KBM-7 (cell line): ENCODE data around the gene ZNF70.

ENCODE experiments used
- DNase-seq: peaks from one replicate; pipeline ENCODE4 v3.0.0-alpha.2; 2015
- in situ Hi-C: fragments of 300-500 bp; cut with MboI; formaldehyde crosslinking; loops from 2 replicates; pipeline ENCODE4 v1.14.3; 2020; ENCODE audit warnings: low sequenced_read_pairs, low pct_unique_long_range_greater_than_20kb, mixed read lengths

Gene ZNF70

GRCh38 chr22:23750714-23751440, at the start of gene ZNF70:
Gene ZNF70 (minus strand): TSS chr22:23751112. CDS start chr22:23745140, 5,972 bp downstream.
- in situ Hi-C loops: no loop called here
- peak; percentile 79 for DNase-seq

GRCh38 chr22:23796461-23796860, 45.5 kb upstream of the ZNF70 start:
- DNase-seq: no peak
- in situ Hi-C loops: no loop called here

- DNase-seq: no peak
- in situ Hi-C loops: no loop called here
Measured at GRCh38 chr22:23793326-23793725, 42.4 kb upstream of the ZNF70 start.

DNA sequence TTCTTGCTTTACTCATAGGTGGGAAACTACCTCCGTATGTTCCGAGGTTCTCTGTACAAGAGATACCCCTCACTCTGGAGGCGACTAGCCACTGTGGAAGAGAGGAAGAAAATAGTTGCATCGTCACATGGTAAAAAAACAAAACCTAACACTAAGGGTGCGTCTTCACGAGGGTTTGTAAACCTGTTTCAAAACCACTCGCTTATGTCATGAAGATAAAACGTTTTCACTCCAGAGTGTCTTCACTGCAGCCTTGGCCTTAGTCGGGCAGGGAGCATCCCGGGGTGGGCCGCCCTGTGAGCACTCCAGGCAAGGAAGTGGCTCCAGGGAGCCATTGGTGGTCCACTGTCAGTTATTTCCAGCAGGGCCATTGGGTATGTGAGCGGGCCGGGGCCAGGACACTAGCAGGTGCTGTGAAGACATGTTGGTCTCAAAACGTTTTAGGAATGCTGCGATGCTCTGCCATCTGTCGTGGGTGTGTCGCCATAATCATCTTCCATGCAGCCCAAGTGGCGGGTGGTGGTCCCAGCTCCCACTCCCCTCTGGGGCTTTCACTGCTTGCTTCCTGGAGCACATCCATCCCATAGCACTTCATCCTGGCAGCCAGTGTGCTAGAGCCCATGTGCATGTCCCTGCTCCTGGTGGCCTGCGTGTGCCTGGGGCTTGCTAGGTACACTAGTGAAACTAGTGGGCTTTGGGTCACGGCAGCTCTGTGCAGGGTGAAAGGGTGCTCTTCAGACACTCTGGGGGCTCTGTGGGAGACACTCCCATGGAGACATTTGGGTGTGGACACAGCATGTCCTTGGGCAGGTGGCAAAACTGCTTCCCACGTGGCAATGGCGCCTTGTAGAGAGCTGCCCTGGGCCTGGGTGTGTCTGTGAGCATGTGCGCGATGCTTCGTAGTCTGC, 41.1 kb upstream of the ZNF70 start:
- no peak for DNase-seq
- in situ Hi-C loops: no loop called here

GRCh38 chr22:23790819-23791737, 40.2 kb upstream of the ZNF70 start:
- in situ Hi-C loops: no loop called here

DNA sequence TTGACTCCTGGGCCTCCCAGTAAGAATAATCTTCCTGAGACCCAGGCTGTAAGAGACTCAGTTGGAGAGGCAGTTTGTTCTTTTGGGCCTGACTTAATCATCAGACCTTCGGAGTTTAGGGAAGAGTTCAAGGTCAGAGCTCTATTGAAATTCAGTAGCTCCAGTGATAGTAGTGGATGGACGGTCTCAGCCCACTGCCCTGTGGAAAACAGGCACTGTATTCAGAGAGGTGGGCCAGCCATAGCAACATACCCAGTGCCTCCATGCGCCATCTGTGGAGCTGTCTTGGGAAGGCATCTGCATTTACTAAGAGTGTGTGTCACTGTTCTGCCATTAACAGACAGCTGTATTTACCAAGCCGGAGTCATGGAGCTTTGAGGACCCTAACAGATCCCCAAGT, 38.7 kb upstream of the ZNF70 start:
- no peak for DNase-seq
- in situ Hi-C loops: no loop called here

More at GRCh38 chr22:23790819-23791737, 40.2 kb upstream of the ZNF70 start:
- no peak for DNase-seq

DNA sequence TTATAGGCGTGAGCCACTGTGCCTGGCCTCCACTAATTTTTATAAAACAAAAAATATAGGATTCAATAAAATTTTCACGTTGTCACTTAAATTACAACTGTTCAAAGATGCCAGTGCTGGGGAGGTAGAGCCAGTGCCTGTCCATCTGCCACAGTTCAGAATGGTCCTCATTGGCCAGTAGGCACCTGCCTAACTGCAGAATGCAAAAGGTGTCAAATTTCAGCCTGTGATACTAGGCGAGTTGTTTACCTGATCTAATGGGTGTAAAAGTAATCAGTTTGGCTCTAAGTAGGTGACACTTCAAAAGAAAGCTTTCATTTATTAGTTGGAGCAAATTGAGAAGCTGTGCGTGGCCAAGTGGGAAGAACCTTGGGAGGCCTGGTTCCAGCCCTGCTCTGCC, 38.2 kb upstream of the ZNF70 start:
- DNase-seq: no peak
- in situ Hi-C loops: no loop called here

GRCh38 chr22:23787910-23788309, 37.0 kb upstream of the ZNF70 start:
- DNase-seq: no peak
- in situ Hi-C loops: no loop called here

- no peak for DNase-seq
Measured at GRCh38 chr22:23787600-23787896, 36.6 kb upstream of the ZNF70 start.

GRCh38 chr22:23786752-23787599, 36.1 kb upstream of the ZNF70 start, which contains the start of gene SMARCB1:
Gene SMARCB1 (plus strand): TSS chr22:23786966. CDS start chr22:23787170, 204 bp downstream.
- in situ Hi-C loops: no loop called here
- DNase-seq: peak; percentile 96

More at GRCh38 chr22:23787600-23787896, 36.6 kb upstream of the ZNF70 start:
- in situ Hi-C loops: no loop called here

- in situ Hi-C loops: no loop called here
- no peak for DNase-seq
Measured at GRCh38 chr22:23786261-23786710, 35.4 kb upstream of the ZNF70 start.

GRCh38 chr22:23784215-23784732, 33.4 kb upstream of the ZNF70 start:
- in situ Hi-C loops: no loop called here

GRCh38 chr22:23783265-23784150, 32.6 kb upstream of the ZNF70 start:
- in situ Hi-C loops: no loop called here
- DNase-seq: no peak

More at GRCh38 chr22:23784215-23784732, 33.4 kb upstream of the ZNF70 start:
- peak; percentile 54 for DNase-seq

- DNase-seq: no peak
- in situ Hi-C loops: no loop called here
Measured at GRCh38 chr22:23782703-23783102, 31.8 kb upstream of the ZNF70 start.

DNA sequence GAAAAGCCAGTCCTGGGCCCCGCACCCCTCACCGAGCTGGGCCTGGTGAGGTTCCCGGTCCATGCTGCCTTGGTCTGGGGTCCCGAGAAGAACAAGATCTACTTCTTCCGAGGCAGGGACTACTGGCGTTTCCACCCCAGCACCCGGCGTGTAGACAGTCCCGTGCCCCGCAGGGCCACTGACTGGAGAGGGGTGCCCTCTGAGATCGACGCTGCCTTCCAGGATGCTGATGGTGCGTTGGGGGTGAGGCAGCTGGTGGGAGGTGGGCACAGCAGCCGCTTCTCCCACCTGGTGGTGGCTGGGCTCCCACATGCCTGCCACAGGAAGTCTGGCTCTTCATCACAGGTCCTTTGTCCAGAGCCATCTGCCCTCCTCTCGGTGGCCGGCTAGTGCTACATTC, 31.3 kb upstream of the ZNF70 start:
- in situ Hi-C loops: no loop called here
- no peak for DNase-seq

GRCh38 chr22:23781511-23782183, 30.7 kb upstream of the ZNF70 start:
- DNase-seq: no peak
- in situ Hi-C loops: no loop called here

DNA sequence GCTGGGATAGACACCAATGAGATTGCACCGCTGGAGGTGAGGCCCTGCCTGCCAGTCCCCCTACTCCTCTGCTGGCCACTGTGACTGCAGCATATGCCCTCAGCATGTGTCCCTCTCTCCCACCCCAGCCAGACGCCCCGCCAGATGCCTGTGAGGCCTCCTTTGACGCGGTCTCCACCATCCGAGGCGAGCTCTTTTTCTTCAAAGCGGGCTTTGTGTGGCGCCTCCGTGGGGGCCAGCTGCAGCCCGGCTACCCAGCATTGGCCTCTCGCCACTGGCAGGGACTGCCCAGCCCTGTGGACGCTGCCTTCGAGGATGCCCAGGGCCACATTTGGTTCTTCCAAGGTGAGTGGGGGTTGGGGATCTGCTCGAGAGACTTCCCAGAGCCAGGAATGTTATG, 30.2 kb upstream of the ZNF70 start:
- no peak for DNase-seq
- in situ Hi-C loops: no loop called here
